CD4-positive, alpha-beta T cell treated with Interferon alpha-2 for 1 hour (primary cell): ENCODE data around the gene CACNA1H.
"Not testable (repeated sequence)": the region's sequence is repeated elsewhere in the genome, so short reads cannot be mapped to it uniquely, and the experiment has no call there.

Source experiments
- DNase-seq, 2 donors: peaks; one replicate each; pipeline ENCODE4 v3.0.0-alpha.2; 2020 to 2022

The CACNA1H gene

DNA sequence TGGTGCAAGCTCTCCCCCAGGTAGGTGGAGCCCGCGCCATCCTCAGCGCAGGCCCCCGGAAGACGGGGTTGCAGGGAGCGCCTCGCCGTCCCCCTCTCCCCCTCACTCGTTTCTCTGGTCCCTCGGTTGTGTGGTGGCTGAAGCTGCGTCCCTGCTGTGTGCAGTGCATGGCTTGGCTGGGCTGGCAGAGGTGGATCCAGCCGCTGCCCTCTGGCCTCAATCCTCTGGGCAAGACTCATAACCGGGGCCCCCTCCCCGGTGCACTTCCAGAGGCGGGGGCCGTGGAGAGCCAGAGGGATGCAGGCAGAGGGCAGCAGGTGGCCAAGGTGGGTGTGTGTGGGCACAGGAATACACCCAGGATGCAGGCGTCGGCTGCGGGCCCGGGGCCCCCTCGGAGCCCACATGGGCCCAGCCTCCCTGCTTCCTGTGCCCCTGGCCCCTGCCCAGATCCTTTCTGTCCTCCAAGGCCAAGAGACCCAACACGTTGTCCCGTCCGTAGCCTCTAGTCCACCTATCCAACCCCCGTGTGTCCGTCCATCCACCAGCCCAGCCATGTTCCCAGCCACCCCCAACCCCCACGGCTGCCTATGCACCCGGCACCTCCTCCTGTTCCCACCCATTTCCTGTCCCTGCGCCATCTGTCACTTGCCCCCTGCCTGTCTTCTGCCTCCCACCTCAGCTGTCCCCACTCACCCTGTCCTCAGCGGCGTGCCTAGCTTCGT lies 62.8 kb downstream of the CACNA1H start:
- no peak for DNase-seq

DNA sequence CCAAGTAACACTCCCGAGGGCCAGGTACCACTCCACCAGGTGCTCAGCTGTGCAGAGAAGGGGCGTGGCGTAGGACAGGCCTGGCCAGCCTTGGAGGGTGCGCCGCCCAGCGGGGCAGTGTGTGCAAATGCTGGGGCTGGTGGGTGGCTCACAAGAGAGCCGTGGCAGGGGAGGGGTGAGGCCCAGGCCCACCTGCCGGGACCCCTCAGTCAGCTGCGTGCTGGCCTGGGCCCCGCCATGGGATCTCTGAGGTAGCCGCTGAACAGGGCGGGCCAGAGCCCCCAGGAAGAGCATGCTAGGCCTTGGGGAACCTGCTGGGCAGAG lies 63.4 kb downstream of the CACNA1H start:
- DNase-seq: no peak

DNA sequence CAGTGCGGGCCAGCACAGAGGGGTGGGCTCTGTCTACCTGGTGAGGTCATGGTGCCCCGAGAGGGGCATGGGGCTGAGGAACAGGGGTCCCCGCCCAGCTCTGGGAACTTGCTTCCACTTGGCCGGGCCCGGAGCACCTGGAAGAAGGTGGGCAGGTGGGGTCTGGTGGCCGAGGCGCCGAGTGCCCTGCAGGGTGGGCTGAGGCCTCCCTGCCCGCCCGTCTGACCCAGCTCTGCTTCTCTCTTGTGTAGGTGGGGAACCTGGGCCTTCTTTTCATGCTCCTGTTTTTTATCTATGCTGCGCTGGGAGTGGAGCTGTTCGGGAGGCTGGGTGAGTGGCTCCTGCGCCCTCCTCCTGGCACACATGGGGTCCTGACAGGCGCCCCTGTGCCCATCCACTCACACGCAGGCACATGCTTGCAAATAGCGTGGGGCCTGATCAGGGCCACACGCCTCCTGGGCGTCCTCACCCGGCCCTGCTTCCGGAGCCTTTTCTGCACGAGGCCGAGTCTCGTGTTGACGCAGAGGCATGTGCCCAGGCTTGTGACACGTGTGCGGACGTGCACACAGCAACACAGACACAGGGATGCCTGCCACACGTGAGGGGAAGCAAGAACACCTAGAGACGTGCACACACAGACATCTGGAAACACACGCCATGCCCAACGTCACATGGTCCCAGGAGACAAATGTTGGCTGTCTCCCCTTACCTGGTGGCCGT lies 63.9 kb downstream of the CACNA1H start:
- no peak for DNase-seq

DNA sequence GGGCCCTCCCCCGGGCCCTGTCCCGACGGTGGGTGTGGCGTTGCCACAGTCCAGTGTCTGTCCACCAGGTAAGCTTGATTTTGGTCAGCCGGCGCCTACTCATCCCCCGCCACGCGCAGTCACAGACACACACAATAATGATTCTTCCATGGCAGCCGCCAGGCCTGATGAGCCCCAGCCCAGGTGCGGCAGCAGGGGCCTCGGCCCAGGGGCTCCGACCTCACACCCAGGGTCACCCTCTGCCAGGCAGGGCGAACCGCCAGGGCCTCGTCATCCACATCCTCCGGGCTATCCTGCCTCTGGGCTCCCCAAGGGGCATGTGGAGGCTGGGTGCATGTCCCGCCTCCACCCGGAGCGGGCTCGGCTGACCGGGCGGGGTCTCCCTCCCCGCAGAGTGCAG lies 64.6 kb downstream of the CACNA1H start:
- DNase-seq: no peak

DNA sequence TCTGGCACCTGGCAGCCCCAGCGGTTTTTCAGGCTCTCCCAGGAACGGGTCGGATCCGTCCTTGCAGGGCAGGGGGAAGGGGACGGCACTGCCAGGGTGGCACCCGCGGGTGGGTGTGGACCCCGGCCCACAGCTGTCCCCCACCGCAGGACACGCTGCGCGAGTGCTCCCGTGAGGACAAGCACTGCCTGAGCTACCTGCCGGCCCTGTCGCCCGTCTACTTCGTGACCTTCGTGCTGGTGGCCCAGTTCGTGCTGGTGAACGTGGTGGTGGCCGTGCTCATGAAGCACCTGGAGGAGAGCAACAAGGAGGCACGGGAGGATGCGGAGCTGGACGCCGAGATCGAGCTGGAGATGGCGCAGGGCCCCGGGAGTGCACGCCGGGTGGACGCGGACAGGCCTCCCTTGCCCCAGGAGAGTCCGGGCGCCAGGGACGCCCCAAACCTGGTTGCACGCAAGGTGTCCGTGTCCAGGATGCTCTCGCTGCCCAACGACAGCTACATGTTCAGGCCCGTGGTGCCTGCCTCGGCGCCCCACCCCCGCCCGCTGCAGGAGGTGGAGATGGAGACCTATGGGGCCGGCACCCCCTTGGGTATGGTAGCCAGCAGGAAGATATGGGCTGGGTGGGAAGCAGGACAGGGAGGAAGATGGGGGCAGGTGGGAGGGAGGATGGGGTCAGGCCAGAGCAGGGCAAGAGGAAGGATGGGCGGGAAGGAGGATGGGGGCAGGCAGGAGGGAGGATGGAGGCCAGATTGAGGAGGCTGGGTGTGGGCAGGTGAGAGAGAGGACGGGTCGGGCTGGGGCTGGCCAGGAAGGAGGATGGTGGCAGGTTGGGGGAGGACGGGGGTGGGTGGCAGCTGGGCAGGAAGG lies 65.4 kb downstream of the CACNA1H start:
- no peak for DNase-seq

DNA sequence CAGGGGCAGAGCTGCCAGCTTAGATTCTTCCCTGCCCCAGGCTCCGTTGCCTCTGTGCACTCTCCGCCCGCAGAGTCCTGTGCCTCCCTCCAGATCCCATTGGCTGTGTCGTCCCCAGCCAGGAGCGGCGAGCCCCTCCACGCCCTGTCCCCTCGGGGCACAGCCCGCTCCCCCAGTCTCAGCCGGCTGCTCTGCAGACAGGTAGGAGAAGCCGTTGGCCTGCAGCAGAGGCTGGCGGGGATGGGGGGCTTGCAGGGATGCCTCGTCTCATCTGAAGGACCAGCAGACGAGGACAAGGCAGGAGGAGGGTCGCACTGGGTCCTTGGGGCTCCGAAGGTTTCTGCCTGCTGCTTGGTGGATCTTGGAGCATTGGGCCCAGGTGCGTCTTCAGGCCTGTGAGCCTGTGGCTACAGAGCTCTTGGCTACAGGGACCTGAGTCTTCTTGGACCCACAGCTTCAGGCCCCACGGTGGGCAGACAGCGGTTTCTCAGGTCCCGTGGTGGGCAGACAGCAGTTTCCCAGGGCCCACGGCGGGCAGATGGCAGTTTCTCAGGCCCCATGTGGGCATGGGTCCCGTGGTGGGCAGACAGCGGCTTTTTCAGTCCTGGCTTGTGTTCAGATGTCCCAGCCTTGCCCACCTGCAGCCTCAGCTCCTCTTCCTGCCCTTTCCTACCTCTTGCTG lies 66.2 kb downstream of the CACNA1H start:
- DNase-seq: no peak

DNA sequence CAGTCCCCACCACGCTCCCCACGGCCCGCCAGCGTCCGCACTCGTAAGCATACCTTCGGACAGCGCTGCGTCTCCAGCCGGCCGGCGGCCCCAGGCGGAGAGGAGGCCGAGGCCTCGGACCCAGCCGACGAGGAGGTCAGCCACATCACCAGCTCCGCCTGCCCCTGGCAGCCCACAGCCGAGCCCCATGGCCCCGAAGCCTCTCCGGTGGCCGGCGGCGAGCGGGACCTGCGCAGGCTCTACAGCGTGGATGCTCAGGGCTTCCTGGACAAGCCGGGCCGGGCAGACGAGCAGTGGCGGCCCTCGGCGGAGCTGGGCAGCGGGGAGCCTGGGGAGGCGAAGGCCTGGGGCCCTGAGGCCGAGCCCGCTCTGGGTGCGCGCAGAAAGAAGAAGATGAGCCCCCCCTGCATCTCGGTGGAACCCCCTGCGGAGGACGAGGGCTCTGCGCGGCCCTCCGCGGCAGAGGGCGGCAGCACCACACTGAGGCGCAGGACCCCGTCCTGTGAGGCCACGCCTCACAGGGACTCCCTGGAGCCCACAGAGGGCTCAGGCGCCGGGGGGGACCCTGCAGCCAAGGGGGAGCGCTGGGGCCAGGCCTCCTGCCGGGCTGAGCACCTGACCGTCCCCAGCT lies 67.3 kb downstream of the CACNA1H start:
- DNase-seq: no peak

DNA sequence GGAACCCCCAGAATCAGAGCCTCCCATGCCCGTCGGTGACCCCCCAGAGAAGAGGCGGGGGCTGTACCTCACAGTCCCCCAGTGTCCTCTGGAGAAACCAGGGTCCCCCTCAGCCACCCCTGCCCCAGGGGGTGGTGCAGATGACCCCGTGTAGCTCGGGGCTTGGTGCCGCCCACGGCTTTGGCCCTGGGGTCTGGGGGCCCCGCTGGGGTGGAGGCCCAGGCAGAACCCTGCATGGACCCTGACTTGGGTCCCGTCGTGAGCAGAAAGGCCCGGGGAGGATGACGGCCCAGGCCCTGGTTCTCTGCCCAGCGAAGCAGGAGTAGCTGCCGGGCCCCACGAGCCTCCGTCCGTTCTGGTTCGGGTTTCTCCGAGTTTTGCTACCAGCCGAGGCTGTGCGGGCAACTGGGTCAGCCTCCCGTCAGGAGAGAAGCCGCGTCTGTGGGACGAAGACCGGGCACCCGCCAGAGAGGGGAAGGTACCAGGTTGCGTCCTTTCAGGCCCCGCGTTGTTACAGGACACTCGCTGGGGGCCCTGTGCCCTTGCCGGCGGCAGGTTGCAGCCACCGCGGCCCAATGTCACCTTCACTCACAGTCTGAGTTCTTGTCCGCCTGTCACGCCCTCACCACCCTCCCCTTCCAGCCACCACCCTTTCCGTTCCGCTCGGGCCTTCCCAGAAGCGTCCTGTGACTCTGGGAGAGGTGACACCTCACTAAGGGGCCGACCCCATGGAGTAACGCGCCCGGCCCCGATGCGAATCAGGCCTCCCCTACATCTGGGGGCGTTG lies 68.1 kb downstream of the CACNA1H start:
- DNase-seq: no peak

DNA sequence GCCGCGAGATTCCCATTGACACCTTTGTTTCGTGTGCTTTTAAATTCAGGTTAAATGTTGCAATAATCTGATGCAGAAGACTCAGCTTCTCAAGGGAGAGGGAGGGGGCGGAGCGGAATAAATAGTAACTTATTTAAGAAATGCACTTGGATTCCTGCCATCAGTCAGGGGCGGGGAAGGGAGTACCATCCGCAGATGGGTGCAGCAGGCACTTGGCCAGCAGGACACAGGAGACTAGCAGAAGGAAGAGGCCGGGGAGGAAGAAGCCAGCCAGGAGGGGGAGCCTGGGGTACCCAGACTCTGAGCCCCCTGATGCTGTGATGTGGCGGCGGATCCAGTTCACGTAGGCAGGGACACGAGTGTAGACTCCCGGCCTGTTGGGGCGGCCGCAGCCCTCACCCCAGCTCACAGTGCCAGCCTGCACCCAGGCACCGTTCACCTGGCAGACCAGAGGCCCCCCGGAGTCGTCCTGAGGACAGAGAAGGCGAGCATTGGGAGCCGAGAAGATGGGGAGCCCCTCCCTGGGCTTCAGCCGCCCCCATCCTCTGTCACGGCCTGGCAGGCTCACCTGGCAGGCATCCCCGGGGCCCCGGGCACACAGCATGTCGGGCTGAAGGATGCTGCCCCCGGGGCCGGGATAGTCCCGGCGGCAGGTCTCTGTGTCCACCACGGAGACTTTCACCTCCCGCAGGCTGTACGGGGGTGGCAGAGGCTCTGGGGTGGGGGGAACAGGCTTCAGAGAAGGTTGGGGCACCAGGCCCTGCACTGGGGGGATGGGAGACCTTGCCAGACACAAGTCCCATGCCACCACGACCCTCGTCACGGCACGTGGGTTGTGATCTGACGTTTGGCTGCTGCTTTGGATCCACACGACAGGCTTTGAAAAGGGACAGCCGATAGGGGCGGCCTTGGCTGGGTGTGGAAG lies 69.0 kb downstream of the CACNA1H start:
- no peak for DNase-seq

DNA sequence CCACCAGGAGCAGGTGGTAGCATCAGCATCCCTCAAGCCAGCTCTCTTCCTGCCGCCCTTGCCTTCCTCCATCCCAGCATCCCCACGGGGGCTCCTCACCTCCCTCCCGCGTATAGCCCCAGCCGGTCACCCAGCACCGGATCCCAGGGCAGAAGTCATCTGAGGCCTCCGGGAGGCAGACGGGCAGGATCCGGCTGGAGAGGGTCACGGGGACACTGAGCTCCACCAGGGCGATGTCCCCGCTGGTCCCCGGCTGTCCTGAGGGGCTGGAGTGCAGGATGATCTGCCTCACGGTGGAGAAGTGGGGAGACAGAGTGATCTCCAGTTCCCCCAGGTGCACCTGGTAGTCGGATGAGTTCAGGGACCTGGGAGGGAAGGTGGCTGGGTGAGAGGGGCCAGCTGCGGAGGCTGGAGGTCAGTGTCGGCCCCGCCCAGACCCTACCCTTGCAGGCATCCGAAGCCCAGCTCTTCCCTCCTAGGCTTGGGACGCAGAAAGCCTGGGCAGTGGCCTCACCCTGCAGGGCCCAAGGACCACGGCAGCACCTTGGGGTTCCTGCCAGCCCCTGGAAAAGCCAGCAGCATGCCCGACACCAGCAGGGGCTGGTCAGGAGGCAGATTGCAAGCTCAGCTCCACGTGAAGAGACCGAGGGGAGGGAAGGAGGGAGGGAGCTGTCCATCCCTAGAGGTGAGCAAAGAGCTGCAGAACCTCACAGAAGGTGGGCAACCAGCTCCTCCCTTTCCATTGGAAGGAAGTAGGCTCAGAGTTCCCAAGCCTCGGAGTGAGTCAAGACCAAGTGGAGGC lies 69.8 kb downstream of the CACNA1H start:
- DNase-seq: no peak

DNA sequence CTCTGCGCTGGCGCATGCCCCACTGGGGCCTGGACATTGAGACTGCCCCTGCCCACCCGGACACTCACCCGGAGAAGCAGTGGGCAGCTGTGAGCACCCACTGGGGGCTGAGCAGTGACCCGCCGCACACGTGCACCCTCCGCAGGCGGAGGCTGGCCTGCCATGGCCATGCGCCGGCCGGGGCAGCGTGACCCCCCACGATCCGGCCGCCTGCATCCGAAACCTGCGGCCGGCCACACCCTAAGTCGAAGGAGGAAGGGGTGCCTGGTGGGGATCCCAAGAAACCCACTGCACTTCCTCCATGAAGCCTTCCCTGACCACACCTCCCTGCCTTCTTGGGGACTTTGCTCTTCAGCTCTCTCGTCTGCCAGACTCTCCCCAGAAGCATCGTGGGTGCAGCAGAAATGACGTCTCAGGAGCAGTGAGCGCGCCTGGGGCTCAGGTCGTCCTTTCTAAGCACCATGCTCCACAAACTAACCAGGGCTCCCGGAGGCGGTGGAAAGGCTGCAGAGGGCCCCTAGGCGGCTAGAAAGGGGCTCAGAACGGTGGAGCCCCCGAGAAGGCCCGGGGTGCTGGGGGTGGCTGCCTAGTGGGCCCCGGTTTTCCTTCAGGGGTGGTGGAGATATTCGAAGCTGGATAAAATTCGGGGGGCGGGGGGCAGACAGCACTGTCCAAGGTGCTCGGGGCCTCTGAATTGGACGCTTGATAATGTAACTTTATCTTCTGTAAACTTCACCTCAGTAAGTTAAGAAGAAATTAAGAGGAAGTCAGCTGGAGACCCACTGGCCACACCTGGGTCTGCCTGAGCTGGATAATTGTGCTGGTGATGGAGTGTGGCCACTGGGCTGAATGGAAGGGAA lies 70.7 kb downstream of the CACNA1H start:
- no peak for DNase-seq

DNA sequence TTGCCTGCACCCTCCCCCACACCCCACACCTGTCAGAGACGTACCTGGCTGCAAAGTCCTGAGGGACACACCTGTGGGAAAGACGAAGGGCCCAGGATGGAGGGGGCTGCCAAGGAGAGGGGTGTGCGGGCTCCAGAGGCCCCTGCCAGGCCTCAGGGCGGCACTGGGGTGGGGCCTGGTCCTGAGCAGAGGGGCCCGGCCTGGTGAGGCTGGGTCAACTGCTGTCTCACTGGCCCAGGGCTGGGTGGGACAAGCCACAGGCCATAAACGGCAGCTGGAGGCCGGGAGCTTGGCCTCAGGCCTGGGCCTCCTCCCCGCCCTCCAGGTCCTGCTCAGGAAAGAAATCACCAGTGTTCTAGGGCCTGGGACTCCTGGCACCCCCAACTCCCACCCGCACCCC lies 71.7 kb downstream of the CACNA1H start:
- DNase-seq: no peak

DNA sequence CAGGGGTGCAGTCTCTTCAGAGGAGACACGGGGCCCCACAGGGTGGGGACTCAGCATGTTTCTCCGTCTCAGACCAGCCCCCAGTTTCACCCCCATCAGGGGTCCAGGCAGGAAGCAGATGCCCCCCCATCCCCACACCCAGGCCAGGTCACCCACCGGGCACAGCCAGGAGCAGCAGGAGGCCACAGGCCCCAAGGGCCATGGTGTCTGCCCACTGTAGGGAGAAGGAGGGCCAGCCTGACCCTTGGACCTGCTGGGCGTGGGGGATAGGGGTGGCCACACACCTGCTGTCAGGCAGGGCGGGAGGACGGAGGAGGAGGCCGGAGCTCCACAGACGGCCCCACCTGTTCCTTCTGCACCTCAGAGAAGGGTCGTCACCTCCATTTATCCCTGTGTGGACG lies 72.1 kb downstream of the CACNA1H start, which contains the start of gene TPSG1:
Gene TPSG1, minus strand, starts transcription at position 218 of the 401 bp plus-strand sequence. Its CDS starts 16 bp downstream, at position 202.
- DNase-seq: no peak

DNA sequence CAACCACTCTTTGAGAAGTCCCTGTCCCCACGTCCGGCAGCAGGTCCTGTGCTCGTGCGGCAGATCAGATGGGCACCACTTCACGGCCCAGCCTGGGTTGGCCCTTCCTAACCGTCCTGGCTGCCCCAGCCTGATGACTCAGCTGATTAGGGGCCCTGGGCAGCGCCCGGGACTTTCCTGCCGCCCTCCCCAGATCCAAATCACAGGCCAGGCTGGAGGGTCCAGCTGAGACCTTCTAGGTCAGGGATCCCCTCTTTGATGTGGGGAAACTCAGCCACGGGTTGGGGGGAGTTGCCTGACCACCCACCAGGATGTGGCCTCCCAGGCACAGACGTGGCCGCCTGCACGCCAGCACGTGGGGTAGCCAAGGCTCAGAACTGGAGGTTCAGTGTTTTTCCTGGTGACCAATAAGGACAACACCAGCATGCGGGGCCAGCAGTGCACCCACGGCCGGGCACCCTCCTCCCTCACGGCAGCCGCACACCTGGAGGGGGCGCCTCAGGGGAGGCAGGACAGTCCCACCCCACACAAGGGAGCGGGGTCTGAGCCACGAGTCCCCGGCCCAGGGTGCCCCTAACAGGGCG lies 72.9 kb downstream of the CACNA1H start:
- DNase-seq: not testable (repeated sequence)

DNA sequence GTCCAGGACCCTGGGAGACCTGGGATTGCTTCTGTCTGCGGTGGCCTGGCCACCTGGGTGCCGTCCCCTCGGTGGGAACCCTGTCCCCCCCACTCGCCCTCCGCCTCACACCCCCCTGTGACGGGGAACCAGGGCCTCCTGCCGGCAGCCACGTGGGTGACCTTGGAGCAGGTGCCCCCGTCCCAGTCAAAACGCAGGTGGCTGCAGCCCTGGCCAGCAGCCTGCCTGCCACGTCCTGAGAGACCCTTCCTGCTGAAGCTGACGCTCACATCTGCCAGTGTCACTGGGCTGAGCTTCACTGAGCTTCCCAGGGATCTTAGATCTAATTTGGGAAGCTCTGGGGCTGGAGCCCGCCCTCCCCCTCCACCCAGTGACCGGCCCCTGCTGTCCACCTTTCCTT lies 73.8 kb downstream of the CACNA1H start:
- DNase-seq: not testable (repeated sequence)

DNA sequence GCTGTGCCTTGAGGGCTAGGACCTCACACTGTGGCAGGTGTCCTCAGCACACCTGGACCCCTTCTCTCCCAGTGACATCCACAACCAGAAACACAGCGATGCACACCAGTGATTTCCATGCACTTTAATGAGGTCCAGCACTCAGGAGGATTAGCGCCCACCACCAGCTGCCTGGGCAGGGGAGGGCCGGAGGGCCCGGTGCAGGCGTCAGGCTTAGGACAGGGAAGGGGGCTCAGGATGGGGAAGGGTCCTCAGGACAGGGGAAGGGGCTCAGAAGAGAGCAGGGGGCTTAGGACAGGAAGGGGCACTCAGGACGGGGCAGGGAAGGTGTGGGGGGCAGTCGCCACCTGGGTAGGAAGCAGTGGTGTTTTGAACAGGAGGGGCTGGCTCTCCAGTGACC lies 75.3 kb downstream of the CACNA1H start:
- not testable (repeated sequence) for DNase-seq

DNA sequence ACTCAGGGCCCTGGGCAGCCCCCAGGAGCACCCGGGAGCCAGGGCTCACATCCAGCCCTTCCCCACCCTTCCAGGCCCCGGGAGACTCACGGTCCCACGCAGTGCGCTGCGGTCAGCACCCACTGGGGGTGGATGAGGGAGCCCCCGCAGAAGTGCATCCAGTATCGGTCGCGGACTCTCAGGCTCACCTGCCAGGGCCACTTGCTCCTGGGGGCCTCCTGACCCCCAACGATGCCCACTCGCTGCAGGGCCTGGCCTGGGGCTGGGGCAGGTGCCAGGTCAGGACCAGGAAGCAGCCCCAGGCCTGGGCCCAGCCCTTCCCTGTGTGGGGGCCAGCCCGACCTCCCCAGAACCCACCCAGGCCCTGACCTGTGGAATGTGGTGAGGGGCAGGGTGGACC lies 76.6 kb downstream of the CACNA1H start:
- DNase-seq: not testable (repeated sequence)

DNA sequence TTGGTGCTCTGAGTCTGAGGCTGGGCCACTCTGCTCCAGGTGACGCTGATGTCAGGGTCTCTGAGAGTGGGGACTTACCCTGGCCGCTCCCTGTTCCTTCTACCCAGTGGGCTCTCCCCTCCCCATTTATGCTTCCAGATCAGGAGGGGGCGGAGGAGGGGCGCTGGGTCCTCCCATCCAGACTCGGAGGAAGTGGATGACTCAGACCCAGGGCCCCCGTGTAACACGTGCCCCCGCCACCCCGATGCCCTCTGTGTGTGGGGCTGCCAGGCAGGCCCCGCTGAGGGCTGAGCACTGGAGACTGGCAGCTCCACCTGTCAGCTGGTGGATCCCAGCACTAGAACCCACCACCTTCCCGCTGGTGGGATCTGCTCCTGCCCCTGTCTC lies 77.2 kb downstream of the CACNA1H start, which contains the start of gene TPSB2:
Gene TPSB2, minus strand, starts transcription at position 101 of the 387 bp plus-strand sequence. CDS start 233 bp downstream, outside the sequence.
- DNase-seq: not testable (repeated sequence)
